VCaP (cell line): ENCODE results near the gene NCF4.
A peak's percentile ranks its signal among the peaks of the same experiment; 100 is the strongest.

Source experiments
- H3K27ac ChIP-seq: fragments of 450-650 bp; 2 replicates; pipeline ENCODE4 v1.5.1; 2017
- TF ChIP-seq, protein P1 (sequence below): fragments of 450-650 bp; conservative IDR thresholded peaks from 2 replicates; pipeline ENCODE4 v1.5.1; 2017; ENCODE audit warnings: mild to moderate bottlenecking, moderate library complexity

NCF4 gene

GRCh38 chr22:36867695-36868094 is 6.9 kb downstream of the NCF4 start:
- TF ChIP-seq, protein P1, sequence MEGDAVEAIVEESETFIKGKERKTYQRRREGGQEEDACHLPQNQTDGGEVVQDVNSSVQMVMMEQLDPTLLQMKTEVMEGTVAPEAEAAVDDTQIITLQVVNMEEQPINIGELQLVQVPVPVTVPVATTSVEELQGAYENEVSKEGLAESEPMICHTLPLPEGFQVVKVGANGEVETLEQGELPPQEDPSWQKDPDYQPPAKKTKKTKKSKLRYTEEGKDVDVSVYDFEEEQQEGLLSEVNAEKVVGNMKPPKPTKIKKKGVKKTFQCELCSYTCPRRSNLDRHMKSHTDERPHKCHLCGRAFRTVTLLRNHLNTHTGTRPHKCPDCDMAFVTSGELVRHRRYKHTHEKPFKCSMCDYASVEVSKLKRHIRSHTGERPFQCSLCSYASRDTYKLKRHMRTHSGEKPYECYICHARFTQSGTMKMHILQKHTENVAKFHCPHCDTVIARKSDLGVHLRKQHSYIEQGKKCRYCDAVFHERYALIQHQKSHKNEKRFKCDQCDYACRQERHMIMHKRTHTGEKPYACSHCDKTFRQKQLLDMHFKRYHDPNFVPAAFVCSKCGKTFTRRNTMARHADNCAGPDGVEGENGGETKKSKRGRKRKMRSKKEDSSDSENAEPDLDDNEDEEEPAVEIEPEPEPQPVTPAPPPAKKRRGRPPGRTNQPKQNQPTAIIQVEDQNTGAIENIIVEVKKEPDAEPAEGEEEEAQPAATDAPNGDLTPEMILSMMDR, result no peak
- no peak overlapping the region for H3K27ac ChIP-seq

DNA sequence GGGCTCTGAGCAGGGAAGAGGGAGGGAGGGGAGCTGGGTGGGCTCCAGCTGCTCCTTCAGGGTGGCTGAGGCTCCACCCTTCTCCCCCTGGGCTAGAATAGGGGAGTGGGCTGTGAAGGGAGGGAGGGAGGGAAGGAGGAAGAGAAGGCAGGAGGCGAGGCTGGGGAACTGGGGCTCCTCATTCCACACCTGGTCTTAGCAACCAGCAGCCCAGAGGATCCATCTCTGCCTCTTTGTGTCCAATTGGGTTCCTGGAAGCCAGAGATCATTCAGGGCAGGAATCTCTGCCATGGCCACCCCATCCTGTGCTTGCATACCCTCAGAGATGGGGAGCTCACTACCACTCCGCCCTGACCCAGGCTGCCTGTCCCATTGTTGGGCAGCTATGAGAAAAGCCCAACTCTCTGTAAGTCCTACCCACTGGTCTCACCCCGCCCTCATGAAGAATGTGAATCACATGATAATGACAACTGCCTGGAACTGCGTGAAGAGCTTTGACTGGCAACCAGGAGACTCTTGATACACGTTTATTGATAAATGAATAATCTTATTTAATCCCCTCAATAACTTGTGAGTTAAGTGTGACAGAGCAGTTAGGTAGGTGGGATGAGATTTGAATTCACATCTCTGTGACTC is 7.9 kb downstream of the NCF4 start:
- H3K27ac ChIP-seq, result no peak overlapping the region
- TF ChIP-seq, protein P1, result no peak

- H3K27ac ChIP-seq, result no peak overlapping the region
These were observed 9.4 kb downstream of the NCF4 start for GRCh38 chr22:36870250-36870649.

GRCh38 chr22:36871669-36872081 is 10.9 kb downstream of the NCF4 start:
- no peak overlapping the region for H3K27ac ChIP-seq
- TF ChIP-seq, protein P1, result no peak

More at GRCh38 chr22:36870250-36870649, 9.4 kb downstream of the NCF4 start:
- TF ChIP-seq, protein P1, result no peak

DNA sequence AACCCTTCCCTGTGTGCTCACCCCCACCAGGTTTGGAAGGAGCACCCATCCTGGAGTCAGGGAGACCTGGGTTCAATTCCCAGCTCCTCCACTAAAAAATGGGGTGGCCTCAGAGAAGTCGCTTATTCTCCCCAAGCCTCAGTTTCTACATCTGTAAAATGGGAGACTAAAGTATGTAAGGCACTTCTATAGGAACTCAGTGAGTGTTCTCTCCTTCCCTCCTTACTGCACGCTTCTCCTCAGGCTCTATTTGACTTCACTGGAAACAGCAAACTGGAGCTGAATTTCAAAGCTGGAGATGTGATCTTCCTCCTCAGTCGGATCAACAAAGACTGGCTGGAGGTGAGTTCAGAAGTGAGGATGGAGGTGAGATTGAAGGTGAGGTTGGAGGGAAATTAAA is 11.3 kb downstream of the NCF4 start:
- H3K27ac ChIP-seq, result no peak overlapping the region
- TF ChIP-seq, protein P1, result no peak

DNA sequence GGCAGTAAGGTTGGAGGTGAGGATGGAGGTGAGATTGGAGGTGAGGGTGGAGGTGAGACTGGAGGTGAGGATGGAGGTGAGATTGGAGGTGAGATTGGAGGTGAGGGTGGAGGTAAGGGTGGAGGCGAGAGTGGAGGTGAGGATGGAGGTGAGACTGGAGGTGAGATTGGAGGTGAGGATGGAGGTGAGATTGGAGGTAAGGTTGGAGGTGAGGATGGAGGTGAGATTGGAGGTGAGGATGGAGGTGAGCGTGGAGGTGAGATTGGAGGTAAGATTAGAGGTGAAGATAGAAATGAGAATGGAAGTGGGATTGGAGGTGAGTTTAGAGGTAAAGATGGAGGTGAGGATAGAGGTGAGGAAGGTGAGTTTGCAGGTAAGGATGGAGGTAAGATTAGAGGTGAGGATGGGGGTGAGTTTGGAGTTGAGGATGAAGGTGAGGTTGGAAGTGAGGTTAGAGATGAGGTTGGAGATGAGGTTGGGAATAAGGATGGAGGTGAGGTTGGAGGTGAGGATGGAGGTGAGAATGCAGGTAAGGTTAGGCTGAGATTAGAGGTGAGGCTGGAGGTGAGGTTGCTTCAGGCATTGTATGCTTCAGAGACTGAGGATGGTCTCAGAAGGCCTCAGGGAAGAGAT is 12.2 kb downstream of the NCF4 start:
- TF ChIP-seq, protein P1, result no peak
- H3K27ac ChIP-seq, result no peak overlapping the region

GRCh38 chr22:36873614-36874308 is 13.0 kb downstream of the NCF4 start:
- TF ChIP-seq, protein P1, result peak; percentile 63

More at GRCh38 chr22:36873614-36874308, 13.0 kb downstream of the NCF4 start:
- peak overlapping the region; percentile 55 for H3K27ac ChIP-seq
